CD4-positive, alpha-beta T cell treated with Interleukin-10 for 1 hour (primary cell): Measurements from ENCODE around the gene LRRC70.

Source experiments
- DNase-seq: peaks from one replicate; pipeline ENCODE4 v3.0.0-alpha.2; 2020

LRRC70 gene

GRCh38 chr5:62576570-62577170 is 1.9 kb upstream of the LRRC70 start:
- DNase-seq: no peak

GRCh38 chr5:62577488-62577887 is 1.1 kb upstream of the LRRC70 start:
- no peak for DNase-seq

GRCh38 chr5:62579761-62580160 is 1.1 kb downstream of the LRRC70 start:
- DNase-seq: no peak

- no peak for DNase-seq
These were observed 3.4 kb downstream of the LRRC70 start for GRCh38 chr5:62581836-62582597.

- DNase-seq: no peak
These were observed 5.8 kb downstream of the LRRC70 start for GRCh38 chr5:62584391-62584790.

- no peak for DNase-seq
These were observed 6.7 kb downstream of the LRRC70 start for GRCh38 chr5:62585306-62585705.

- DNase-seq: no peak
These were observed 7.1 kb downstream of the LRRC70 start for GRCh38 chr5:62585751-62586150.

GRCh38 chr5:62587737-62588136 is 9.1 kb downstream of the LRRC70 start:
- DNase-seq: no peak

GRCh38 chr5:62588668-62589067 is 10.0 kb downstream of the LRRC70 start:
- DNase-seq: no peak

- DNase-seq: no peak
These were observed 10.9 kb downstream of the LRRC70 start for GRCh38 chr5:62589504-62589903.

- no peak for DNase-seq
These were observed 11.8 kb downstream of the LRRC70 start for GRCh38 chr5:62590387-62590786.

GRCh38 chr5:62592558-62592957 is 13.9 kb downstream of the LRRC70 start:
- no peak for DNase-seq

- no peak for DNase-seq
These were observed 14.7 kb downstream of the LRRC70 start for GRCh38 chr5:62593331-62593730.

- DNase-seq: no peak
These were observed 15.9 kb downstream of the LRRC70 start for GRCh38 chr5:62594364-62594984.

GRCh38 chr5:62596096-62596495 is 17.5 kb downstream of the LRRC70 start:
- DNase-seq: no peak

- DNase-seq: no peak
These were observed 18.1 kb downstream of the LRRC70 start for GRCh38 chr5:62596691-62597090.

- DNase-seq: no peak
These were observed 18.7 kb downstream of the LRRC70 start for GRCh38 chr5:62597314-62597713.

- DNase-seq: no peak
These were observed 22.1 kb downstream of the LRRC70 start for GRCh38 chr5:62600560-62601252.

GRCh38 chr5:62603934-62604333 is 25.3 kb downstream of the LRRC70 start:
- no peak for DNase-seq

- no peak for DNase-seq
These were observed 27.0 kb downstream of the LRRC70 start for GRCh38 chr5:62605638-62606037.

- no peak for DNase-seq
These were observed 28.3 kb downstream of the LRRC70 start for GRCh38 chr5:62606878-62607277.

- DNase-seq: no peak
These were observed 29.0 kb downstream of the LRRC70 start for GRCh38 chr5:62607615-62608014.
